Measurements from ENCODE around the gene DLGAP4.
"Not testable (repeated sequence)": the region's sequence is repeated elsewhere in the genome, so short reads cannot be mapped to it uniquely, and the experiment has no call there.

Gene DLGAP4

DNA sequence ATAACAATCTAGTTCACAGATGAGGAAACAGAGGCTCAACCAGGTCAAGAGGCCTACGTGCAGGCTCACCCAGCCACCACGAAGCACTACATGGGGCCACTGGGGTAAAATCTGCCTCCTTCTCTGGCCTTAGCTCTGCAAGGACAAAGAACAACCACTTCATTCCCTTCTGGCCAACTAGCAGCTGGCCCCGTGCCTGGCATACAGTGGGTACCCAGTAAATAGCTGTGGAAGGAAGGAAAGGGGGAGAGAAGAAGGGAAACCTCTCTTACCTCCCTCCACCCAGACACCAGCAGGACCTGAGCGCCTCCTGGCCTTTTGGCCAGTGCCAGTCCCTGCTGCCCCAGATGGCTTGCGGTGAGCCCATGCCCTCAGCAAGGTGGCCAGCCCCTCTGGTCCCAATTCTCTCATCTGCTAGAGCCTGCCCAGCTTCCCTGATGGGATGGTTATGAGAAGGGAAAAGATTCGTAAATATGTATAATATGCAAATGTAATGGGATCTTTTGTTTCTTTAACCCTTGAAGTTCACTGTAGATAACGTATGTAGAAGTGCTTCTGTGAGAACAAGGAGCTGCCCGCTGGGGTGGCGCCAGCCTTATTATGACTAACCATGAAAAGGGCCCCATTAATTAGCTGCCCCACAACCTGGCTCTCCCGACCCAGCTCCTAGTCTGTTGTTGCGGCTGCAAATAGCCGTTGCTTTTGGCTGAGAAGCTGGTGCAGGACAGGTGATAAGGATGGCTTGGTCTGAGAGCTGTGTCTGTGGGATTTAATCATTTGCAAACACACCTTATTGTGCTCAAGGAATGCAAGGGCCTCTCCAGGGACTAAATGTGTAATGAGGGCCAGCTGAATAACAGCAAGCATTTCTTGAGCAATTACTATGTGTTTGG, 62.0 kb downstream of the DLGAP4 start:
- Histone ChIP-seq H3K27me3 (ENCODE audit: insufficient read depth, low read length) (no peaks in the 10 kb centered on the region), H3K9ac (ENCODE audit: low read depth, low read length) (0 out of 2 replicates have a peak overlapping the region, but pooled peaks have one; percentile 3), H3K27ac (ENCODE audit: low read length) (no peak overlapping the region), H3K9me3 (ENCODE audit: insufficient read depth, low read depth, low read length) (no peaks in the 10 kb centered on the region), H3K36me3 (ENCODE audit: insufficient read depth, low read depth, low read length) (no peaks in the 10 kb centered on the region), H3K4me3 (ENCODE audit: low read length) (no peak overlapping the region), H3K4me1 (ENCODE audit: insufficient read depth, low read length) (peaks cover 11% of the 10 kb centered on the region; the same call in 1 of the 2 replicates)

DNA sequence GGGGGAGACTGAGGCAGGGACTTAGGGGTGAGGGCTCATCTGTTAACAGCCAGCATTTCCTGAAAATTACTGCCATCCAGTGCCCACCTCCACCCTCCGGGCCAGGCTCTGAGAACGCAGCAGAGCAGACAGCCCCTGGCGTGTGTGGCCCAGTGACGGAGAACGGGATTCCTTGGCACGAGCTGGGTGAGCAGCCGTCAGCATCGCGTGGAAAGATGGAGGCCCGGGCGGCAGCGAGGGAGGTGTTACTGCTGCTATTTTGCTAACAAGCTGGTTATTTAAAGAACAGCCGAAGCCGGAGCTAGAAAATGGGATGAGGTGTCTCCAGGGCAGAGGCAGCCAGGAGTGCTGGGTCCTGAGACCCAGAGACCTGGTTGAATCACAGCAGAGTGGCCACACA, 62.7 kb downstream of the DLGAP4 start:
- no peaks in the 10 kb centered on the region for H3K27me3 ChIP-seq (ENCODE audit: insufficient read depth, low read length)
- no peak overlapping the region for H3K4me3 ChIP-seq (ENCODE audit: low read length)
- peaks cover 11% of the 10 kb centered on the region; the same call in 1 of the 2 replicates for H3K4me1 ChIP-seq (ENCODE audit: insufficient read depth, low read length)
- H3K9ac ChIP-seq (ENCODE audit: low read depth, low read length): 0 out of 2 replicates have a peak overlapping the region, but pooled peaks have one; percentile 3
- H3K9me3 ChIP-seq (ENCODE audit: insufficient read depth, low read depth, low read length): no peaks in the 10 kb centered on the region
- no peaks in the 10 kb centered on the region for H3K36me3 ChIP-seq (ENCODE audit: insufficient read depth, low read depth, low read length)
- H3K27ac ChIP-seq (ENCODE audit: low read length): no peak overlapping the region

DNA sequence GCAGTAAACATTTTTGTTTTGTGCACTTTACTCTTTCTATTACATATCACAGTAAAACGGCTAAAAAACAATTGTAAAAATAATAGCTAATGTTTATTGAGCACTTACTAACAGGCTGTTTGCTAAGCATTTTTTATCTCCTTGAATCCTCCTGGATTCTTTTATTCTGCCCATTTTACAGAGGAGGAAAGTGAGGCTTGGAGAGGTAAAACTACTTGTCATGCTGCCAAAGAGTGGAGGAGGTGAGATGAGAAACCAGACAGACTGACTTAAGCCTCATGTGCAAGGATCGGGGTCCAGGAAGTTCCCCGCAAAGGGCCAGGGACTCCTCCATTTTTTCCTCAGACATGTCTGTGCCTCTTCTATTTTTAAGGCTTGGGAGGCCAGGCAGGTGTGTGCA, 63.6 kb downstream of the DLGAP4 start:
- Histone ChIP-seq H3K9me3 (ENCODE audit: insufficient read depth, low read depth, low read length) (no peaks in the 10 kb centered on the region), H3K36me3 (ENCODE audit: insufficient read depth, low read depth, low read length) (no peaks in the 10 kb centered on the region), H3K4me3 (ENCODE audit: low read length) (no peak overlapping the region), H3K4me1 (ENCODE audit: insufficient read depth, low read length) (peaks cover 11% of the 10 kb centered on the region; the same call in 1 of the 2 replicates), H3K27ac (ENCODE audit: low read length) (no peak overlapping the region), H3K27me3 (ENCODE audit: insufficient read depth, low read length) (no peaks in the 10 kb centered on the region), H3K9ac (ENCODE audit: low read depth, low read length) (no peak overlapping the region)

DNA sequence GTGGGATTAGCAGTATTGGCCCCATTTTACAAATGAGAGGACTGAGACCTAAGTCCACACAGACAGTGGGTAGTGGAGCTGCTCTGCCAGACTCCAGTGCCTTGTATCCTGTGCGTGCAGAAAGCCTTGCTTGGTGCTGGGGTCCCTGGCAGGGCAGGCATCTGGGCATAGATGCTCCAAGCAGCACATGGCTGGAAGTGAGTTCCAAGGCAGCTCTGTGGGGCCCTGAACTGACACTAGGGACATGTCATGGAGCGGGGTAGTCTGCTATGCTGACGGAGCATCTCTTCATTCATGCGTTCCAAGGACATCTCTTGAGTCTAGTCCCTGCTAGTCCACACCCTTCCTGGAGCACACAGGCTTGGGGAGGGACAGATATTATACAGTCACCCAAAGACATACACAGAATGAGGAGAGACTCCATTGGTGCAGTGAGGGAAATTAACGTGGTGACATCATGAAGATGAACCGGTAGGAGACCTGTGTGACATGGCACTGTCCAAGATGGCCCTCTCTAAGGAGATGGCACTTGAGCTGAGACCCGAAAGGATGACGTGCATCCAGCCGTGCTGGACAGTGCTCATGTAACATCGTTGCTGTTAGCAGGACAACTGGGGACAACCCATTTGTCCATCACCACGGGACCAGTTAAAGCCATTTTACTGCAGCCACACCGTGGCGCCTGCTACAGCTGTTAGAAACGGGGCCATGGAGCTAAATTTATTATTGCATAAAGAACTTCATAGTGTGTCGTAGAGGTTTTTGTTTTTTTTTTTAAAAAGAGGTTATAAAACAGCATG, 65.1 kb downstream of the DLGAP4 start:
- H3K4me1 ChIP-seq (ENCODE audit: insufficient read depth, low read length): peaks cover 11% of the 10 kb centered on the region; the same call in 1 of the 2 replicates
- H3K9me3 ChIP-seq (ENCODE audit: insufficient read depth, low read depth, low read length): no peaks in the 10 kb centered on the region
- H3K4me3 ChIP-seq (ENCODE audit: low read length): no peak overlapping the region

DNA sequence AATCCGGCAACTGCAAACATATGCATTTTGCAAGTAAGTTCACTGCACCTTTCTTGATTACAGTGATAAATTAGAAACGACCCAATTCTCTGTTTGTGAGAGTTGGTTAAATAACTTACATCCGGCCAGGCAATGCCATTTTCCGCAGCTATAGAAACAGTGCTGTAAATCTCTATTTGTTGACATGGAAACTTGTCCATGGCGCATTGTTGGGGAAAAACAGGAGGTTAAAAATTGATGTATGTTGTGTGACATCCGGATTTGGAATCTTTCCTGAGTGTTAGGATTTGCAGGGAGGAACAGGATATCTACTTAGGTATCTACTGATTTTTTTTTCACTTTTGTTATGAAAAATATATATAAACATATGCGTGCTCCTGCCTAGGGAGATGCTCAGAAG, 66.5 kb downstream of the DLGAP4 start:
- no peak overlapping the region for H3K9ac ChIP-seq (ENCODE audit: low read depth, low read length)
- no peaks in the 10 kb centered on the region for H3K9me3 ChIP-seq (ENCODE audit: insufficient read depth, low read depth, low read length)
- H3K4me1 ChIP-seq (ENCODE audit: insufficient read depth, low read length): peaks cover 13% of the 10 kb centered on the region; the same call in 1 of the 2 replicates
- no peak overlapping the region for H3K4me3 ChIP-seq (ENCODE audit: low read length)
- no peaks in the 10 kb centered on the region for H3K27me3 ChIP-seq (ENCODE audit: insufficient read depth, low read length)
- no peak overlapping the region for H3K27ac ChIP-seq (ENCODE audit: low read length)
- no peaks in the 10 kb centered on the region for H3K36me3 ChIP-seq (ENCODE audit: insufficient read depth, low read depth, low read length)

More for the DNA sequence above, 65.1 kb downstream of the DLGAP4 start:
- no peaks in the 10 kb centered on the region for H3K27me3 ChIP-seq (ENCODE audit: insufficient read depth, low read length)
- H3K9ac ChIP-seq (ENCODE audit: low read depth, low read length): no peak overlapping the region
- no peaks in the 10 kb centered on the region for H3K36me3 ChIP-seq (ENCODE audit: insufficient read depth, low read depth, low read length)
- H3K27ac ChIP-seq (ENCODE audit: low read length): no peak overlapping the region

DNA sequence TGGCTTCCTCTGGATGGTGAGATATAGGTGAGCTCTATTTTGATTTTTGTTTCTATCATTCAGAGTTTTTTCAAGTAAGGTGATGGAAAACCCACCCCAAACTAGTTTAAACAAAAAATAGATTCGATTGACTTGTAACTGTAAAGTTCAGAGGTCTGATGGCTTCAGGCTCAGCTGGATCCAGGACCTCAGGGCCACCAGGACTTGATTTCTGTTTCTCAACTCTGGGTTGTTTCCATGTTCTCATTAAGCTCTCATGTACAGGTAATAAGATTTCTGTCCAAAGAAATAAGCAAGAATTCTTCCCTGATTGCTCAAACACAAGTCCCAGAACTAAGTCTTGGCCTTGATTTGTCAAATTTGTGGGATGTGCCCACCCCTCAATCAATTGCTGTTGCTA, 67.0 kb downstream of the DLGAP4 start:
- H3K9me3 ChIP-seq (ENCODE audit: insufficient read depth, low read depth, low read length): no peaks in the 10 kb centered on the region
- H3K27me3 ChIP-seq (ENCODE audit: insufficient read depth, low read length): no peaks in the 10 kb centered on the region
- no peak overlapping the region for H3K4me3 ChIP-seq (ENCODE audit: low read length)
- H3K4me1 ChIP-seq (ENCODE audit: insufficient read depth, low read length): peaks cover 15% of the 10 kb centered on the region; the same call in 1 of the 2 replicates
- H3K27ac ChIP-seq (ENCODE audit: low read length): no peak overlapping the region
- H3K36me3 ChIP-seq (ENCODE audit: insufficient read depth, low read depth, low read length): no peaks in the 10 kb centered on the region
- no peak overlapping the region for H3K9ac ChIP-seq (ENCODE audit: low read depth, low read length)

DNA sequence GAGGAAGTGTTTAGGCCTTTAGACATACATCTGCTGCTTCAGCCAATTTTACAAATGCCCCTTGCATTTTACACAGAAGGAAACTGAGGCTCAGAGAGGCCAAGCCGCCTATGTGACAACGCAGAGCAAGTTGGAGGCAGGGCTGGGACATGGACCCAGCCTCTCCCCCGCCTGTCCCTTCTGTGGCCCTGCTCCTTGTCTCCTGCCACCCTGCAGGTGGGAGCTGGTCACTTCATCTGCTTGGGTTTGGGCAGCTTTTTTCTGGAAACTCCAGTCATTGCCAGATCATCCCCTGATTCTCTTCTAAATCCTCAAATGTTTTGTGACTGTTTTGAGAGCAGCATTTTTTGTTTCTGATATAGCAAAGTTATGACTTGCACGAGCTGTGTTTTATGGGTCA, 68.9 kb downstream of the DLGAP4 start:
- Histone ChIP-seq H3K9me3 (ENCODE audit: insufficient read depth, low read depth, low read length) (no peaks in the 10 kb centered on the region), H3K4me3 (ENCODE audit: low read length) (no peak overlapping the region), H3K27ac (ENCODE audit: low read length) (no peak overlapping the region), H3K4me1 (ENCODE audit: insufficient read depth, low read length) (peaks cover 6% of the 10 kb centered on the region; the same call in 1 of the 2 replicates), H3K9ac (ENCODE audit: low read depth, low read length) (no peak overlapping the region), H3K36me3 (ENCODE audit: insufficient read depth, low read depth, low read length) (no peaks in the 10 kb centered on the region), H3K27me3 (ENCODE audit: insufficient read depth, low read length) (no peaks in the 10 kb centered on the region)

DNA sequence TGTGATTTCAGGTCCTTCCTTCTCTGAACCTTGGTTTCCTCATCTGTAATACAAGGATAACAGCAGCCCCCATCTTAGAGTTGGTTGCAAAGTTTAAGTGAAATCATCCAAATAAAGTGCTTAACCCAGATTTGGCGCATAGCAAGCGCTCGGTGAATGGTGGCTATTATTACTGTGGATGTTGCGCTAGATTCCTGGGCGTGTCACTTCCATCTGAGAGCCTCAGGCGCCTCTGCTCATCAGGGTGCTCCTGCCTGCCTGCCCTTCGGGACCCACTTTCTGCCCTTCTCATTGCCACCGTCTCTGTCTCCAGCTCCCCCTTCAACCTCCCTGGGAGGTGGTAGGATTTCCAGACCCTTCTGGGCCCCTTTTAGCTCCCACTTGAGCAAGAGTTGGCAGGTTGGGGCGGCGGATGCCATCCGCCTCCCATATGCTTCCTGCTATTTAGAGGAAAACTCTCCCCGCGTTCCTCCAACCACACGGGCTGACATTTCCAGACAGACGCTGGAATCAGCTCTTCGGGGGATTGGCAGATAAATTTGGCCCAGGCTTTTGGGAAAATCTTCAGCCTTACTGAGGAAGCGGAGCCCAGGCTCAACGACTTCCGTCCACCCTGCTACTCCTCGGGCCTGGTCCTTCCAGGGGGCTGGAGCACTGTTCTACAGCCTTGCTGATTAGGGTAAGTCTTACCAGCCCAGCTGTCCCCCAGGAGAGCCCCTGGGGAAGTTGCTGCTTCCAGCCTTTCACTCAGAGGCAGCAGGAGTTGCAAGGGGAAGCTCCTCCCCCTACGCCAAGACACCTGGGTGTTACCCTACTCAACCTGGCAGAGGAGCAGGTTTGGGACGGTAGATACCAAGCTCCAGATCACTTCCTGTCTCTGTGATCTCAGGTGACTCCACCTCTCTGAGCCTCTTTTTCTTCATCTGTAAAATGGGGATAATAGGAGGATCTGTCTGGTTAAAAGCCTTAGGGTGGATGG, 71.5 kb downstream of the DLGAP4 start:
- Histone ChIP-seq H3K27me3 (ENCODE audit: insufficient read depth, low read length) (no peaks in the 10 kb centered on the region), H3K9ac (ENCODE audit: low read depth, low read length) (no peak overlapping the region), H3K9me3 (ENCODE audit: insufficient read depth, low read depth, low read length) (no peaks in the 10 kb centered on the region; the same call in 1 of the 2 replicates)

DNA sequence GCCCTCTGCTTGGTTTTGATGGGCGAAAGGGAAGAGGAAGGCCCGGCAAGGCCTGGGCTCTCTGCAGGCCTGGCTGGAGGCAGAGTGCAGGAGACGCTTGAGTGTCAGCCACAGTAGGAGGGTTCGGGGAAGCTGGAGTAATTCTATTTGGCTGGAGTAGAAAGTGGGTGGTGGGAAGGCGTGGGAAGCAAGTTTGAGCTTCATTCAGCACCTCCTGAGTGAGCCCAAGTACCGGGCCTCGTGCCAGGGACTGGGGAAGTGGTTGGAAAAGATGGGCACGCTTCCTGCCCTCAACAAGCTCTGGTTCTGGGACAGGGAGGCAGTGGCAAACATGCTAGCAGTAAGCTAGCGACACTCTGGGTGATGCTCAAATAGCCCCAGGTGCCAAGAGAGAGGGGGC, 72.5 kb downstream of the DLGAP4 start:
- no peak overlapping the region for H3K4me3 ChIP-seq (ENCODE audit: low read length)
- H3K4me1 ChIP-seq (ENCODE audit: insufficient read depth, low read length): peaks cover 6% of the 10 kb centered on the region; the same call in 1 of the 2 replicates
- H3K27ac ChIP-seq (ENCODE audit: low read length): no peak overlapping the region
- no peaks in the 10 kb centered on the region; the same call in 1 of the 2 replicates for H3K9me3 ChIP-seq (ENCODE audit: insufficient read depth, low read depth, low read length)
- no peak overlapping the region for H3K9ac ChIP-seq (ENCODE audit: low read depth, low read length)
- no peaks in the 10 kb centered on the region for H3K27me3 ChIP-seq (ENCODE audit: insufficient read depth, low read length)
- no peaks in the 10 kb centered on the region for H3K36me3 ChIP-seq (ENCODE audit: insufficient read depth, low read depth, low read length)

More for the DNA sequence above, 71.5 kb downstream of the DLGAP4 start:
- H3K27ac ChIP-seq (ENCODE audit: low read length): no peak overlapping the region
- no peak overlapping the region for H3K4me3 ChIP-seq (ENCODE audit: low read length)
- H3K36me3 ChIP-seq (ENCODE audit: insufficient read depth, low read depth, low read length): no peaks in the 10 kb centered on the region
- peaks cover 6% of the 10 kb centered on the region; the same call in 1 of the 2 replicates for H3K4me1 ChIP-seq (ENCODE audit: insufficient read depth, low read length)

DNA sequence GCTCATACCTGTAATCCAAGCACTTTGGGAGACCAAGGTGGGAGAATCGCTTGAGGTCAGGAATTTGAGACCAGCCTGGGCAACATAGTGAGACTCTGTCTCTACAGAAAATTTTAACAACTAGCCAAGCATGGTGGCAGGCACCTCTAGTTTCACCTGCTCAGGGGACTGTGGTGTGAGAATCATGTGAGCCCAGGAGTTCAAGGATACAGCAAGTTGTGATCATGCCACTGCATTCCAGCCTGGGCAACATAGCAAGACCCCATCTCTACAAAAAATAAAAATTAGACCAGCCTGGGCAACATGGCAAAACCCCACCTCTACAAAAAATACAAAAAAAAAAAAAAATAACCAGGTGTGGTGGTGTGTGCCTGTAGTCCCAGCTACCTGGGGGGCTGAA, 73.8 kb downstream of the DLGAP4 start:
- not testable (repeated sequence) for H3K9me3 ChIP-seq (ENCODE audit: insufficient read depth, low read depth, low read length); H3K36me3 ChIP-seq (ENCODE audit: insufficient read depth, low read depth, low read length); H3K4me3 ChIP-seq (ENCODE audit: low read length); H3K4me1 ChIP-seq (ENCODE audit: insufficient read depth, low read length); H3K27ac ChIP-seq (ENCODE audit: low read length); H3K9ac ChIP-seq (ENCODE audit: low read depth, low read length); H3K27me3 ChIP-seq (ENCODE audit: insufficient read depth, low read length)
